ENCODE results near the gene TBC1D1.

DNA sequence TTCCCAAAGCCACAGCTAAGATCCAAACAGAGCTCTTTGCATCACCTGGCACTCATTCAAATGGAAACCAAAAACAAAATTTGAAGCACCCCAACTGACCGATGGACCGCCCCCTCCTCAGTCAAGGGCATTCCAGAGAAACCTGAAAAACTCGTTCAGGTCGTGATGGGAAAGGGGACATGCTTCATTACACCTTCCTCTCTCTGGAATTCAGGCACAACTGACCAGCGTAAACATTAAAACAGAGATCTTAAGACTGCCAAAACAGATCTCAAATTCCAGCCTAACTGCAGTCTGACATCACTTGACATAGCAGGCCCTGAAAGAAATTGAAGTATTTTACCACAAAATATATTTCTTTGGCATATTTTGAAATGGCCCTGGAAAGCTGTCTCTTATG lies 97.8 kb downstream of the TBC1D1 start:
- TF ChIP-seq, protein P1, sequence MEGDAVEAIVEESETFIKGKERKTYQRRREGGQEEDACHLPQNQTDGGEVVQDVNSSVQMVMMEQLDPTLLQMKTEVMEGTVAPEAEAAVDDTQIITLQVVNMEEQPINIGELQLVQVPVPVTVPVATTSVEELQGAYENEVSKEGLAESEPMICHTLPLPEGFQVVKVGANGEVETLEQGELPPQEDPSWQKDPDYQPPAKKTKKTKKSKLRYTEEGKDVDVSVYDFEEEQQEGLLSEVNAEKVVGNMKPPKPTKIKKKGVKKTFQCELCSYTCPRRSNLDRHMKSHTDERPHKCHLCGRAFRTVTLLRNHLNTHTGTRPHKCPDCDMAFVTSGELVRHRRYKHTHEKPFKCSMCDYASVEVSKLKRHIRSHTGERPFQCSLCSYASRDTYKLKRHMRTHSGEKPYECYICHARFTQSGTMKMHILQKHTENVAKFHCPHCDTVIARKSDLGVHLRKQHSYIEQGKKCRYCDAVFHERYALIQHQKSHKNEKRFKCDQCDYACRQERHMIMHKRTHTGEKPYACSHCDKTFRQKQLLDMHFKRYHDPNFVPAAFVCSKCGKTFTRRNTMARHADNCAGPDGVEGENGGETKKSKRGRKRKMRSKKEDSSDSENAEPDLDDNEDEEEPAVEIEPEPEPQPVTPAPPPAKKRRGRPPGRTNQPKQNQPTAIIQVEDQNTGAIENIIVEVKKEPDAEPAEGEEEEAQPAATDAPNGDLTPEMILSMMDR (IDR thresholded peaks at IDR 0.05), result no peak
- no peak for TF ChIP-seq POLR2AphosphoS5 (IDR thresholded peaks at IDR 0.05; ENCODE audit: insufficient read depth in 1 of 2, low read depth in 1 of 2)

Measured in vagina (tissue), 2 donors.